HCEC 1CT (cell line): Measurements from ENCODE around the gene URM1.
A peak's percentile ranks its signal among the peaks of the same experiment; 100 is the strongest.

Experiments
- DNase-seq: peaks from one replicate; pipeline ENCODE4 v3.0.0-alpha.2; 2017

The URM1 gene

GRCh38 chr9:128435611-128436010 lies 64.4 kb downstream of the URM1 start:
- no peak for DNase-seq

DNA sequence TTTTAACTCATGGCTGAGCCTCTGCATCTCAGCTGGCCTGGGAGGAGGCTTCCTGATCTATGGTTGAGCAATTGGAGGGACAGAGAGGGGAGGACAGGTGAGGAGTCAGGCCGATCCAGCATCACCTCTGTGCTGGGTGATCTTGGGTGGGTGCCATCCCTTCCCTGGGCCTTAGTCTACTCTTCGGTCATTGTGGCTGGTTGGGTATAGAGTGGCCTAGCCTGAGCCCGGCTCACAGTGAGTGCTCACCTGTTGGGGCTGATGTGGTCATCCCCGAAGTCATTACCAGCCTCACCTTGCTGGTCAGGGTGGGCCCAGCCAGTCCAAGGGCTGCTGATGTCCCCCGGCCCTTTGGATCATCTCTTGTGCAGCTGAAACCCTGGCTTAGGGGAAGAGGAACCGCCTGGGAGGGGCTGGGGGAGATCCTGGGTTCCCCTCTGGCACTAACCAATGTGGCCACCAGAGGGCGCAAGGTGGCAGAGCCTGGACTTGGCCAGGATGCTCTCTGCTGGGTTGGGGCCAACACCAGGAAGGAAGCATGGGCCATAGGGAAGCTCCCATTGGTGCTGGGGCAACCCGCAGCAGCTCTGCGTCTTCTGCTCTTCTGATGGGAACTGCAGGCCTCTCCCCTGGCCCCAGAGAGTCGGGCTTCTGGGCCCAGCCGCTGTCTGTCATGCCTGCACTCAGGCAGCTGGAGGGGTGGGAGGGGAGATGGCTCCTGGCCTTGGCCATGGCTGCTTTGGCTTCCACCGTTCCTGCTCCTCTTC lies 67.4 kb downstream of the URM1 start:
- DNase-seq, result peak; percentile 72

DNA sequence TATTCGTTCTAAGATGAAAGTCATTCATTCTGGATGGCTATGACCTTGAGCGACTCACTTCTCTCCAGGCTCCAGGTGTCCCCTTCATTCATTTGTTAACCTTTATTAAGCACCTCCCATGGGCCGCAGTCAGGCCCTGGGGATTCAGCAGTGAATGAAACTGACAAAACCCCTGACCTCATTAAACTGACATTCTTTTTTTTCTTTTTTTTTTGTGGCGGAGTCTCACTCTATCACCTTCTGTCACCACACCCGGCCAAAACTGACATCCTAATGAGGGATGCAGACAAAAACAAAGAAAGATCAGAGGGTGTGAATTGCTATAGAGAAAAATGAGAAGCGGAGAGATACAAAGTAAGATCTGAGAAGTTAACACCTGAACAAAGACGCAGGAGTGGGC lies 68.1 kb downstream of the URM1 start:
- DNase-seq, result no peak
